Right lobe of liver (tissue), 6 donors: ENCODE data around the gene ADA. TPM values are rescaled to one million over a fixed set of nuclear protein-coding genes. Genes with fewer than 3 reads are reported as not detected.
"Not testable (repeated sequence)": the region's sequence is repeated elsewhere in the genome, so short reads cannot be mapped to it uniquely, and the experiment has no call there.

Source experiments
- ATAC-seq, 4 donors: fragments of 200-7000 bp; cut with Tn5 transposase; one replicate each; pipeline ENCODE4 v1.9.1; 2020; ENCODE audit warnings: mild to moderate bottlenecking in 4 of 4, moderate library complexity in 4 of 4
- DNase-seq, 3 donors: peaks; one replicate each; pipeline ENCODE4 v3.0.0-alpha.2; 2020
- H3K27ac ChIP-seq, 3 donors: fragments of 200-600 bp; one replicate each; pipeline ENCODE4 v1.8.0; 2022
- H3K27me3 ChIP-seq, 2 donors: fragments of 200-600 bp; one replicate each; pipeline ENCODE4 v1.8.0; 2022
- H3K36me3 ChIP-seq, 4 donors: fragments of 200-600 bp; sonication (generic) in 1 of 4; one replicate each; pipeline versions ENCODE4 v1.5.1 to v1.8.0; 2017 to 2022; ENCODE audit warnings: control low read depth in 1 of 4
- H3K4me1 ChIP-seq, 4 donors: fragments of 200-600 bp; sonication (generic) in 1 of 4; one replicate each; pipeline versions ENCODE4 v1.5.1 to v1.8.0; 2017 to 2022; ENCODE audit warnings: control low read depth in 1 of 4
- H3K4me3 ChIP-seq, 3 donors: fragments of 200-600 bp; one replicate each; pipeline ENCODE4 v1.8.0; 2022
- H3K9me3 ChIP-seq, 4 donors: fragments of 200-600 bp; sonication (generic) in 1 of 4; one replicate each; pipeline versions ENCODE4 v1.5.1 to v1.8.0; 2017 to 2022; ENCODE audit warnings: control low read depth in 1 of 4
- POLR2A ChIP-seq: fragments of 450-650 bp; IDR thresholded peaks from one replicate; pipeline ENCODE4 v1.6.1; 2017; ENCODE audit warnings: antibody characterized with exemption, mild to moderate bottlenecking
- WGBS: methylation state at CpG from one replicate; pipeline ENCODE4 v1.1.6; 2018; ENCODE audit warnings: low coverage, low lambda C conversion rate; ENCODE audit not compliant: insufficient coverage; ENCODE audit errors: missing lambda C conversion rate; 5-methylcytosine and 5-hydroxymethylcytosine counted together
- intact Hi-C, 2 donors: fragments of 100-400 bp; cut with DNase I; formaldehyde crosslinking; loops; one replicate each; pipeline versions ENCODE4 v1.11.2 to v1.14.1; 2022
- total RNA-seq, 6 experiments: library from RNA; depleted of rRNA in 2 of 6; stranded (reverse); fragments of >200 nt in 2 of 6; fragmentation: NEBNext Ultra II Directional in 3 of 6; extraction: Animal tissue kit (Norgen Biotek cat#: 25700) in 3 of 6; gene quantifications; one replicate each; pipeline versions ENCODE4 v1.1.0 to v1.2.4, GENCODE V29; 2016 to 2023
- TF ChIP-seq, protein P1 (sequence below), 4 donors: fragments of 200-600 bp in 3 of 4; fragments of 450-650 bp in 1 of 4; IDR thresholded peaks; one replicate each; pipeline versions ENCODE4 v1.5.1 to v1.8.0; 2016 to 2022; ENCODE audit warnings: antibody characterized with exemption in 4 of 4, mild to moderate bottlenecking in 2 of 4
- donor health status: DM: no; HTN: yes; CAD: no.
- donor health status: DM: no; HTN: no; CAD: no.
- donor health status: DM: no; HTN: no; CAD: no.
- donor health status: DM: no; HTN: yes; CAD: no.
- donor health status: DM: no; HTN: yes; CAD: no.

The ADA gene
- total RNA-seq, 6 experiments from 2014 or later, result 2.2 to 8.6 (median 3.7) TPM

DNA sequence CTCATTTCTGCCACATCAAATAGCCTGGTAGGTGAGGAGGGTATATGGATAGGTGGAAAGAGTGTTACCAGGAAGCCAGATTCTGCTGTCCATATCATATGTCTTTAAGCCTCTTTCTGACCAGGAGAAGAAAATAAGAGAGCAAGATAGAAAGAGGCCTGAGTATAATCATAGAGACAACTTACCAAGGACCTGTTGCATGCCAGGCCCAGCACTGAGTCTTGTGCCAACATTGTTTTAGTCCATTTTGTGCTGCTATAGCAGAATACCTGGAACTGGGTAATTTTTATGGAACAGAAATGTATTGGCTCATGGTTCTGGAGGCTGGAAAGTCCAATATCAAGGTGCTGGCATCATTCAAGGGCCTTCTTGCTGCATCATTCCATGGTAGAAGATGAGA lies 7.3 kb upstream of the ADA start:
- intact Hi-C loops, result no loop called here
- no peak overlapping the region for H3K27ac ChIP-seq
- no peak overlapping the region for H3K4me3 ChIP-seq
- ATAC-seq (no peak), DNase-seq (no peak)
- H3K36me3 ChIP-seq, result no peaks in the 10 kb centered on the region
- no peaks in the 10 kb centered on the region for H3K27me3 ChIP-seq
- no peaks in the 10 kb centered on the region for H3K4me1 ChIP-seq
- TF ChIP-seq, protein P1, sequence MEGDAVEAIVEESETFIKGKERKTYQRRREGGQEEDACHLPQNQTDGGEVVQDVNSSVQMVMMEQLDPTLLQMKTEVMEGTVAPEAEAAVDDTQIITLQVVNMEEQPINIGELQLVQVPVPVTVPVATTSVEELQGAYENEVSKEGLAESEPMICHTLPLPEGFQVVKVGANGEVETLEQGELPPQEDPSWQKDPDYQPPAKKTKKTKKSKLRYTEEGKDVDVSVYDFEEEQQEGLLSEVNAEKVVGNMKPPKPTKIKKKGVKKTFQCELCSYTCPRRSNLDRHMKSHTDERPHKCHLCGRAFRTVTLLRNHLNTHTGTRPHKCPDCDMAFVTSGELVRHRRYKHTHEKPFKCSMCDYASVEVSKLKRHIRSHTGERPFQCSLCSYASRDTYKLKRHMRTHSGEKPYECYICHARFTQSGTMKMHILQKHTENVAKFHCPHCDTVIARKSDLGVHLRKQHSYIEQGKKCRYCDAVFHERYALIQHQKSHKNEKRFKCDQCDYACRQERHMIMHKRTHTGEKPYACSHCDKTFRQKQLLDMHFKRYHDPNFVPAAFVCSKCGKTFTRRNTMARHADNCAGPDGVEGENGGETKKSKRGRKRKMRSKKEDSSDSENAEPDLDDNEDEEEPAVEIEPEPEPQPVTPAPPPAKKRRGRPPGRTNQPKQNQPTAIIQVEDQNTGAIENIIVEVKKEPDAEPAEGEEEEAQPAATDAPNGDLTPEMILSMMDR (IDR thresholded peaks at IDR 0.05), result no peak
- TF ChIP-seq POLR2A, result no peak
- H3K9me3 ChIP-seq, result no peaks in the 10 kb centered on the region

DNA sequence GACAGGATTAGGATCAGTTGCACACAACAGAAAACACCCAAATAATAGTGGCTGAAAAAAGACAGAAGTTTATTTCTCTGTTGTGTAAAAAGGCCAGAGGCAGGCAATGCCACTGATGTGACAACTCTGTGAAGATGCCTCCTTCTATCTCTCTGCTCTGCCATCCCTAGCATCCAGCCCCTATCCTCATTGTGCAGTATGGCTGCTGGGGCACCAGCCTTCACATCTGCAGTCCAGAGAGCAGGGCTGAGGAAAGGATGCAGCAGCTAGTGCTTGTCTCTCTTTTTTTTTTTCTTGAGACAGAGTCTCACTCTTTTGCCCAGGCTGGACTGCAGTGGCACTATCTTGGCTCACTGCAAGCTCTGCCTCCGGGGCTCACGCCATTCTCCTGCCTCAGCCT lies 6.4 kb upstream of the ADA start:
- H3K4me3 ChIP-seq, result no peak overlapping the region
- no peaks in the 10 kb centered on the region for H3K36me3 ChIP-seq
- H3K4me1 ChIP-seq, result no peaks in the 10 kb centered on the region
- WGBS, result 93% methylated on average over 2 of the region's 2 CpGs
- no peak for DNase-seq
- intact Hi-C loops, result no loop called here
- no peaks in the 10 kb centered on the region for H3K9me3 ChIP-seq
- ATAC-seq, result no peak
- TF ChIP-seq POLR2A, result no peak
- TF ChIP-seq, protein P1 (IDR thresholded peaks at IDR 0.05), result no peak
- H3K27ac ChIP-seq, result no peak overlapping the region
- no peaks in the 10 kb centered on the region for H3K27me3 ChIP-seq

DNA sequence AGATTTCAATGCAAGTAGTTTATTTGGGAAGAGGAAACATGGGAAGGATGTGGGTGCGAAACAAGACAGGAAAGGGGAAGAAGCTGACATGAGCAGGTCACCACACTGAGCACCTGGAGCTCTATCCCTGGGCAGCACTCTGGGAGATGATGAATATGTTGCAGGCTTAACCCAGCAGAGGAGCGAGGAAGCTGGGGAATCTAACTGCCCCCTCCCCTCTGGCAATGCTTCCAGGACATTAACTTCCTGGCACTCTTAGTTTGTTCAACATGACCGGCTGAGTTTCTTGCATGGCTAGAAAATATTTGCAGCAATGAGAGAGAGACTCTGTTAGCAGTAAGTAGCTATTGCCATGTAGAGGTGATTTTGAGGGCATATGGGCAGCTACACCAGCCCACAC lies 4.9 kb upstream of the ADA start:
- TF ChIP-seq, protein P1 (IDR thresholded peaks at IDR 0.05), result no peak
- TF ChIP-seq POLR2A, result no peak
- 55% methylated on average over 3 of the region's 3 CpGs for WGBS
- intact Hi-C loops, result no loop called here
- DNase-seq, result no peak
- no peak for ATAC-seq
- Histone ChIP-seq H3K27ac (no peak overlapping the region), H3K27me3 (no peaks in the 10 kb centered on the region), H3K36me3 (no peaks in the 10 kb centered on the region), H3K9me3 (no peaks in the 10 kb centered on the region), H3K4me3 (no peak overlapping the region), H3K4me1 (no peaks in the 10 kb centered on the region)

DNA sequence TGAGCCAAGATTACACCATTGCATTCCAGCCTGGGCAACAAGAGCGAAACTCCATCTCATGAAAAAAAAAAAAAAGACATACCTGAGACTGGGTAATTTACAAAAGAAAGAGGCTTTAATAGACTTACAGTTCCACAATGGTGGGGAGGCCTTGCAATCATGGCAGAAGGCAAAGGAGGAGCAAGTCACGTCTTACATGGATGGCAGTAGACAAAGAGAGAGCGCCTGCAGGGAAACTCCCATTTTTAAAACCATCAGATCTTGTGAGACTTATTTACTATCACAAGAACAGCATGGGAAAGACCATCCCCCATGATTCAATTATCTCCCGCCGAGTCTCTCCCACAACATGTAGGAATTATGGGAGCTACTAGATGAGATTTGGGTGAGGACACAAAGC lies 2.7 kb upstream of the ADA start:
- H3K36me3 ChIP-seq, H3K27ac ChIP-seq, H3K27me3 ChIP-seq, H3K4me3 ChIP-seq, H3K9me3 ChIP-seq, DNase-seq, ATAC-seq, intact Hi-C loops, H3K4me1 ChIP-seq: not testable (repeated sequence)
- WGBS, result 92% methylated on average over 3 of the region's 5 CpGs

DNA sequence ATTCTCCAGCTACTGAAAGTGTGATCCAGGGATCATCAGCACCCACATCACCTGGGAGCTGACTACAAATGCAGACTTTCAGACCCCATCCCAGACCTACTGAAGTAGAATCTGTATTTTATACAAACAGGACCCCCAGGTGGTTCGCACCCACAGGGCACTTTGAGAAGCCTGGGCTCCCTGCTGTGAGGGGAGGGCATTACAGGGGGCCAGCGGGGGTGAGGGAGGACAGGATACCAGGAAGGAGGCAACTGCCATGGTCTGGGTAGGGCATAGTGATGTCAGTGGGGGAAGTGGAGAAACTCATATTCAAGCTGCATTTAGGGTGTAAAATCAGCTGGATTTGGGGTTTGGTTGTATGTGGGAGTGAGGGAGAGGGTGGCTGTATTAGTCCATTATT lies 2.0 kb upstream of the ADA start:
- Histone ChIP-seq H3K36me3 (no peaks in the 10 kb centered on the region), H3K4me3 (no peak overlapping the region), H3K27ac (no peak overlapping the region), H3K9me3 (no peaks in the 10 kb centered on the region), H3K27me3 (no peaks in the 10 kb centered on the region), H3K4me1 (no peaks in the 10 kb centered on the region)
- DNase-seq, result no peak
- intact Hi-C loops, result no loop called here
- TF ChIP-seq, protein P1 (IDR thresholded peaks at IDR 0.05), result no peak
- TF ChIP-seq POLR2A, result no peak
- WGBS, result 33% methylated on average over 1 of the region's 2 CpGs
- ATAC-seq, result no peak
